Tibial artery (tissue), 4 donors: Measurements from ENCODE around the gene TMEM11.

Experiments used
- DNase-seq, 2 donors: peaks; one replicate each; pipeline ENCODE4 v3.0.0-alpha.2; 2019
- H3K27ac ChIP-seq, 2 donors: fragments of 200-600 bp; sonication (generic) in 1 of 2; 1 replicate in 1 of 2; 2 replicates in 1 of 2; pipeline ENCODE4 v1.5.1; 2018 to 2019; ENCODE audit warnings: mild to moderate bottlenecking in 1 of 2
- H3K27me3 ChIP-seq, 2 donors: fragments of 200-600 bp; sonication (generic) in 1 of 2; one replicate each; pipeline versions ENCODE4 v1.5.1 to v1.6.0; 2016 to 2019
- H3K36me3 ChIP-seq, 3 donors: fragments of 200-600 bp; sonication (generic) in 2 of 3; one replicate each; pipeline ENCODE4 v1.5.1; 2016 to 2019; ENCODE audit warnings: mild to moderate bottlenecking in 2 of 3
- H3K4me1 ChIP-seq, 4 donors: fragments of 200-600 bp; sonication (generic) in 2 of 4; 1 replicate in 3 of 4; 2 replicates in 1 of 4; pipeline ENCODE4 v1.5.1; 2016 to 2019
- H3K4me3 ChIP-seq, 2 donors: fragments of 200-600 bp; sonication (generic) in 1 of 2; 1 replicate in 1 of 2; 2 replicates in 1 of 2; pipeline ENCODE4 v1.5.1; 2018 to 2019; ENCODE audit warnings: mild to moderate bottlenecking in 2 of 2
- H3K9me3 ChIP-seq, 3 donors: fragments of 200-600 bp; sonication (generic) in 1 of 3; one replicate each; pipeline ENCODE4 v1.5.1; 2016 to 2019
- intact Hi-C: fragments of 100-400 bp; cut with DNase I; formaldehyde crosslinking; loops from one replicate; pipeline ENCODE4 v1.15.0; 2023; ENCODE audit warnings: low total_unique reads
- TF ChIP-seq, protein P1 (sequence below), 2 experiments: fragments of 200-600 bp in 1 of 2; fragments of 450-650 bp in 1 of 2; IDR thresholded peaks; one replicate each; pipeline ENCODE4 v1.5.1; 2017 to 2019; ENCODE audit warnings: antibody characterized with exemption in 2 of 2, mild to moderate bottlenecking in 1 of 2, moderate library complexity in 1 of 2

Gene TMEM11

DNA sequence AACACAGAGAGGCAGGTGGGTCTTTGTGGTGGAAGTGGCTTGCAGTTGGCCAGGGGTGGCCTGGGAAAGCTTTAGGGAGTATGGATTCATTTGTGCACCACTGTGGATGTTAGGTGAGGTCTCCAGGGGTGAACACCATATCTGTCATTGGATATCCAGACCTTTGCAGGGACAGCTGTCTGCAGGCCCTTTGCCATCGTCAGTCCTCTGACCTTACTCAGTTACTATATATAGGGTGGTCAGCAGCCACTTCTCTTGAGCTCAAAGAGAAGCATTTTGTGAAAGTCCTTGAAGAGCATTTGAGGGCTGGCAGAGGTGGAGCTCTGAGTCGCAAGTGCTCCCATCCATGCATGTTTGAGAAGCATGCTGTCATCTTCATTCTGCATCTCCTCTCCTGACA is 40.4 kb downstream of the TMEM11 start:
- DNase-seq, result no peak
- H3K4me3 ChIP-seq, result no peak overlapping the region

DNA sequence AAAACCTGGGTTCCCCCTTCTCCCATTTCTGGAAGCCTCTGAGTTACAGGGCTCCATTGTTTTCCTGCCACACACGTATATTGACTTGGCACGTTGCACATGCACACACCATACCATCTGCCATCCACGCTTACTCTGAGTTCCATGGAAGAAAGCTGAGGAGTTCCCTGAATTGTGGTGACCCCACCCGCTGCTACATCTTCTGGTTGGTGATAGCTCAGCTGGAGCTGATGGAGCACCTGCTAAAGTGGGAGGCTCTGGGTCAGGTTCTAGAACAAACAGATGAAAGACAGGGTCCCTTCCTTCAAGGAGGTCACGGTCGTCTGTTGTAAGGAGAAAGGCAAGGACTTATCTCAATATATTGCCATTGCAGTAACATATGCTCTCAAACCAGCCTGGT is 41.1 kb downstream of the TMEM11 start:
- no peak for DNase-seq
- TF ChIP-seq, protein P1, sequence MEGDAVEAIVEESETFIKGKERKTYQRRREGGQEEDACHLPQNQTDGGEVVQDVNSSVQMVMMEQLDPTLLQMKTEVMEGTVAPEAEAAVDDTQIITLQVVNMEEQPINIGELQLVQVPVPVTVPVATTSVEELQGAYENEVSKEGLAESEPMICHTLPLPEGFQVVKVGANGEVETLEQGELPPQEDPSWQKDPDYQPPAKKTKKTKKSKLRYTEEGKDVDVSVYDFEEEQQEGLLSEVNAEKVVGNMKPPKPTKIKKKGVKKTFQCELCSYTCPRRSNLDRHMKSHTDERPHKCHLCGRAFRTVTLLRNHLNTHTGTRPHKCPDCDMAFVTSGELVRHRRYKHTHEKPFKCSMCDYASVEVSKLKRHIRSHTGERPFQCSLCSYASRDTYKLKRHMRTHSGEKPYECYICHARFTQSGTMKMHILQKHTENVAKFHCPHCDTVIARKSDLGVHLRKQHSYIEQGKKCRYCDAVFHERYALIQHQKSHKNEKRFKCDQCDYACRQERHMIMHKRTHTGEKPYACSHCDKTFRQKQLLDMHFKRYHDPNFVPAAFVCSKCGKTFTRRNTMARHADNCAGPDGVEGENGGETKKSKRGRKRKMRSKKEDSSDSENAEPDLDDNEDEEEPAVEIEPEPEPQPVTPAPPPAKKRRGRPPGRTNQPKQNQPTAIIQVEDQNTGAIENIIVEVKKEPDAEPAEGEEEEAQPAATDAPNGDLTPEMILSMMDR (IDR thresholded peaks at IDR 0.05), result no peak
- intact Hi-C loops, result no loop called here
- H3K27ac ChIP-seq, result no peak overlapping the region
- peaks cover 0 to 27% (median 5%) of the 10 kb centered on the region in 3 donors for H3K36me3 ChIP-seq
- no peak overlapping the region for H3K4me3 ChIP-seq
- no peaks in the 10 kb centered on the region for H3K9me3 ChIP-seq
- H3K27me3 ChIP-seq, result no peaks in the 10 kb centered on the region
- H3K4me1 ChIP-seq, result peaks cover 0 to 57% (median 36%) of the 10 kb centered on the region in 4 donors

More for the DNA sequence above, 40.4 kb downstream of the TMEM11 start:
- TF ChIP-seq, protein P1 (IDR thresholded peaks at IDR 0.05), result no peak
- intact Hi-C loops, result no loop called here
- Histone ChIP-seq H3K4me1 (peaks cover 0 to 50% (median 30%) of the 10 kb centered on the region in 4 donors), H3K36me3 (peaks cover 0 to 32% (median 5%) of the 10 kb centered on the region in 3 donors), H3K27ac (peak overlapping the region; percentile 60 to 66), H3K9me3 (no peaks in the 10 kb centered on the region), H3K27me3 (no peaks in the 10 kb centered on the region)

DNA sequence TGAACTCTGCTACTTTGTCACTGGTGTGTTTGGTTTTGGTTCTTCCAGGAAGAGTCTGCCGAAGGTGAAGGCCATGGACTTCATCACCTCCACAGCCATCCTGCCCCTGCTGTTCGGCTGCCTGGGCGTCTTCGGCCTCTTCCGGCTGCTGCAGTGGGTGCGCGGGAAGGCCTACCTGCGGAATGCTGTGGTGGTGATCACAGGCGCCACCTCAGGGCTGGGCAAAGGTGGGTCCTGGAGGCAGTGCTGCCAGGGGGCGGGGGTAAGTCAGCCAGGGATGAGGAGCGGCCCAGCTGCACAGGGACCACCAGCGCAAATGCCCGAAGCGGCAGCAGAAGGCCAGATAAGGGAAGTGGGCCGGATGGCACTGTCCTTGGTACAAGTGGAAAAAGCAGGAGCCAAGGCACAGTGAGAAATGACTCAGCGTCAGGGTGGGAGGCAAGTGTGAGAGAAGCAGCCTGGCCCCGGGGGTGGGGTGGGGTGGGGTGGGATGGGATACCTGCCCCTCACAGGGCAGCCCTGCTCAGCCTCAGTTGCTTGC is 41.9 kb downstream of the TMEM11 start:
- Histone ChIP-seq H3K9me3 (no peaks in the 10 kb centered on the region), H3K27ac (no peak overlapping the region), H3K36me3 (peaks cover 0 to 27% (median 5%) of the 10 kb centered on the region in 3 donors), H3K4me3 (no peak overlapping the region), H3K4me1 (peaks cover 0 to 65% (median 44%) of the 10 kb centered on the region in 4 donors), H3K27me3 (no peaks in the 10 kb centered on the region)
- intact Hi-C loops, result no loop called here
- no peak for DNase-seq
- TF ChIP-seq, protein P1 (IDR thresholded peaks at IDR 0.05), result no peak

DNA sequence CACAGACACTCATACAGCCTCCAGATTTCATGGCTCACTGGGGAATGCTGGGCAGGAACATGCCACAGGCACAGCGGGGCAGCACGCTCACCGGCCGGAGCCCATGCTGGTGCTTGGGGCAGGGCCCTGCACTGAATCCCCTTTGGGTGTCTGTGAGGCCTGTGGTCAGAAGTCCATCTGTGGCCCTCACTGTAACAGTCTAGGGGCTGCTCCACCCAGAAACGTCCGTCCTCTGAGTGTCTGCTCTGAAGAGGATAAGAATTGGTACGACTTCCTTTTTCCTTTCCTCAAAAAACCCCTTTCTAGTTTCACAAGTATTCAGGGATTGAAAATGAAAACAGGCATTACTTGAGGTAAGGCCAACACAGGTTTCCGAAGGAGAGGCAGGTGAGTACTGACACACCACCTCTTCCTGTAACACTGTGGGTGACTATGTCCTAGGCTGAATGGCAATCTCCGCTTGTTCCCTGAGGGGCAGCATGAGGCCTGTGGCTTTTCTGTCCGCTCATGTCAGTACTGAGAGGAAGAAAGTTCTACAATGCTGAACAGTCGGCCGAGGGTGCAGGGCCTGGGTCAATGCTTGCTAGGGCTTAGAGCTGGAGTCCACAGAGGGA is 42.5 kb downstream of the TMEM11 start:
- Histone ChIP-seq H3K4me3 (no peak overlapping the region), H3K4me1 (peaks cover 0 to 71% (median 48%) of the 10 kb centered on the region in 4 donors), H3K36me3 (peaks cover 0 to 27% (median 5%) of the 10 kb centered on the region in 3 donors), H3K27me3 (no peaks in the 10 kb centered on the region), H3K9me3 (no peaks in the 10 kb centered on the region), H3K27ac (peak overlapping the region; percentile 47 to 88)
- intact Hi-C loops, result no loop called here
- DNase-seq, result no peak
- TF ChIP-seq, protein P1 (IDR thresholded peaks at IDR 0.05), result no peak

DNA sequence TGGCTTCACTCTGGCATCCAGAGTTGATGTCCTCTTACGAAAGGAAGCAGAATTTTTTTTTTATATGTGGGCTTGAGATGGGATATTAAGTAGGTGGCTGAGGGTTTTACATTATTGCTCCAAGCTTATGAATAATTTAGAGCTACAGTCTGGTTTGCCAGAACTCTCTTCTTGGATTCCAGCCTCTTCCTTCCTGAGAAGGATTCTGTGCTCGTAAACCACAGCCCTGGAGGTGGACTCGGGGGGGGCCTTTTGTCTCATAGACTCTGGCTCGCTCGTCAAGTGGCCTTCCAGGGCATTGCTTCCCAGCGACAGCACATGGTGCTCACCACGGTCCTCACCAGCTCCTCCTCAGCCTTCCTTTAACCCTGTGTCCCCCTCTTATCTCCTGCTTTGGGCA is 43.2 kb downstream of the TMEM11 start:
- intact Hi-C loops, result no loop called here
- Histone ChIP-seq H3K9me3 (no peaks in the 10 kb centered on the region), H3K27me3 (no peaks in the 10 kb centered on the region), H3K27ac (peak overlapping the region; percentile 47 to 88), H3K4me1 (peaks cover 0 to 78% (median 54%) of the 10 kb centered on the region in 4 donors), H3K36me3 (peaks cover 0 to 27% (median 5%) of the 10 kb centered on the region in 3 donors), H3K4me3 (no peak overlapping the region)
- TF ChIP-seq, protein P1 (IDR thresholded peaks at IDR 0.05), result no peak
- DNase-seq, result no peak
